Gastroesophageal sphincter (tissue), 4 donors: ENCODE measurements around the gene CENPT. TPM values are rescaled to one million over a fixed set of nuclear protein-coding genes. Genes with fewer than 3 reads are reported as not detected.

Source experiments
- ATAC-seq: fragments of 150-250 bp; one replicate; pipeline ENCODE4 v1.9.1; 2016; ENCODE audit warnings: mild to moderate bottlenecking, moderate library complexity
- H3K27ac ChIP-seq, 4 donors: fragments of 200-600 bp; sonication (generic) in 3 of 4; 1 replicate in 3 of 4; 2 replicates in 1 of 4; pipeline ENCODE4 v1.5.1; 2016 to 2019
- H3K27me3 ChIP-seq: fragments of 200-600 bp; sonication (generic); one replicate; pipeline ENCODE4 v1.5.1; 2019
- H3K36me3 ChIP-seq, 2 donors: fragments of 200-600 bp; sonication (generic); one replicate each; pipeline ENCODE4 v1.5.1; 2019; ENCODE audit warnings: control low read depth in 1 of 2
- H3K4me1 ChIP-seq, 3 donors: fragments of 200-600 bp; sonication (generic); 1 replicate in 2 of 3; 2 replicates in 1 of 3; pipeline ENCODE4 v1.5.1; 2016 to 2019; ENCODE audit warnings: control low read depth in 2 of 3
- H3K4me3 ChIP-seq, 2 donors: fragments of 200-600 bp; sonication (generic); one replicate each; pipeline ENCODE4 v1.5.1; 2019; ENCODE audit warnings: mild to moderate bottlenecking in 1 of 2, moderate library complexity in 1 of 2
- H3K9me3 ChIP-seq, 3 donors: fragments of 200-600 bp; sonication (generic); one replicate each; pipeline ENCODE4 v1.5.1; 2017 to 2019; ENCODE audit warnings: control low read depth in 2 of 3
- CTCF ChIP-seq, 4 experiments: fragments of 200-600 bp in 2 of 4; fragments of 450-650 bp in 2 of 4; sonication (generic) in 1 of 4; IDR thresholded peaks; one replicate each; pipeline ENCODE4 v1.5.1; 2017 to 2019; ENCODE audit warnings: antibody characterized with exemption in 4 of 4, mild to moderate bottlenecking in 2 of 4, moderate library complexity in 2 of 4
- EP300 ChIP-seq: sonication (generic); formaldehyde crosslinking; IDR thresholded peaks from one replicate; pipeline ENCODE4 v1.6.1; 2017; ENCODE audit warnings: antibody characterized with exemption, mild to moderate bottlenecking
- POLR2A ChIP-seq, 2 donors: fragments of 450-650 bp; IDR thresholded peaks; one replicate each; pipeline ENCODE4 v1.6.1; 2017; ENCODE audit warnings: antibody characterized with exemption in 2 of 2, mild to moderate bottlenecking in 2 of 2, moderate library complexity in 1 of 2
- POLR2AphosphoS5 ChIP-seq: sonication (generic); formaldehyde crosslinking; IDR thresholded peaks from one replicate; pipeline ENCODE4 v1.6.1; 2017; ENCODE audit warnings: antibody characterized with exemption
- WGBS, 2 donors: methylation state at CpG; one replicate each; pipeline ENCODE4 v1.1.5; 2018; ENCODE audit warnings: low coverage in 1 of 2; 5-methylcytosine and 5-hydroxymethylcytosine counted together
- total RNA-seq, 4 donors: library from RNA; depleted of rRNA; stranded (reverse); fragments of >200 nt; gene quantifications; one replicate each; pipeline ENCODE4 v1.1.0, GENCODE V29; 2016

CENPT gene
- total RNA-seq, 4 donors from 2014 or later = 15.4 to 44.2 (median 35.3) TPM

- Histone ChIP-seq H3K36me3 (peaks cover 0 to 70% of the 10 kb centered on the region in 2 donors), H3K27ac (no peak overlapping the region), H3K27me3 (no peaks in the 10 kb centered on the region), H3K4me1 (peaks cover 3 to 45% (median 22%) of the 10 kb centered on the region in 3 donors), H3K9me3 (no peaks in the 10 kb centered on the region), H3K4me3 (no peak overlapping the region)
- WGBS, 2 donors = no CpG with 5 or more reads among the region's 11 CpGs
- TF ChIP-seq CTCF (IDR thresholded peaks at IDR 0.05) = no peak
- TF ChIP-seq POLR2AphosphoS5 = no peak
- no peak for TF ChIP-seq POLR2A (IDR thresholded peaks at IDR 0.05)
- TF ChIP-seq EP300 = no peak
- ATAC-seq = no peak
Measured at GRCh38 chr16:67877064-67877463, 29.6 kb upstream of the CENPT start.

GRCh38 chr16:67874372-67874771 lies 26.9 kb upstream of the CENPT start:
- no peak for ATAC-seq
- H3K4me3 ChIP-seq = peak overlapping the region in 1 of 2 donors; percentile 99
- no peaks in the 10 kb centered on the region for H3K9me3 ChIP-seq
- 83% methylated on average over 1 of the region's 3 CpGs; no CpG with 5 or more reads in 1 of the 2 donors for WGBS, 2 donors
- H3K36me3 ChIP-seq = peaks cover 0 to 70% of the 10 kb centered on the region in 2 donors
- no peaks in the 10 kb centered on the region for H3K27me3 ChIP-seq
- H3K27ac ChIP-seq = no peak overlapping the region
- TF ChIP-seq POLR2A (IDR thresholded peaks at IDR 0.05) (no peak), EP300 (no peak), POLR2AphosphoS5 (no peak), CTCF (IDR thresholded peaks at IDR 0.05) (no peak)
- H3K4me1 ChIP-seq = peaks cover 3 to 46% (median 22%) of the 10 kb centered on the region in 3 donors

- H3K4me3 ChIP-seq = peak overlapping the region; percentile 65 to 99
- no peaks in the 10 kb centered on the region for H3K27me3 ChIP-seq
- TF ChIP-seq POLR2A (IDR thresholded peaks at IDR 0.05) = no peak
- TF ChIP-seq CTCF (IDR thresholded peaks at IDR 0.05) = no peak
- no peak for TF ChIP-seq POLR2AphosphoS5
- no peak for TF ChIP-seq EP300
- ATAC-seq = no peak
- peaks cover 3 to 46% (median 22%) of the 10 kb centered on the region in 3 donors for H3K4me1 ChIP-seq
- peak overlapping the region; percentile 41 to 89 (median 86) for H3K27ac ChIP-seq
- peaks cover 0 to 70% of the 10 kb centered on the region in 2 donors for H3K36me3 ChIP-seq
- 18 to 24% methylated on average over 9 of the region's 23 CpGs for WGBS, 2 donors
- H3K9me3 ChIP-seq = no peaks in the 10 kb centered on the region
Measured at GRCh38 chr16:67873435-67874370, 26.2 kb upstream of the CENPT start.

GRCh38 chr16:67872631-67873434 lies 25.3 kb upstream of the CENPT start, which contains the start of gene EDC4:
Gene EDC4 (plus strand): TSS chr16:67873052. CDS start chr16:67873262, 210 bp downstream.
- H3K9me3 ChIP-seq = no peaks in the 10 kb centered on the region
- H3K4me3 ChIP-seq = peak within 1 kb of the TSS; percentile 65 to 99
- peak; percentile 91 for ATAC-seq
- 20% methylated on average over 1 of the region's 72 CpGs; no CpG with 5 or more reads in 1 of the 2 donors for WGBS, 2 donors
- H3K27ac ChIP-seq = peak within 1 kb of the TSS; percentile 41 to 89 (median 86)
- peaks cover 0 to 70% of the 10 kb centered on the region in 2 donors for H3K36me3 ChIP-seq
- TF ChIP-seq EP300 (no peak), CTCF (IDR thresholded peaks at IDR 0.05) (peak in 1 of 4 experiments; percentile 22), POLR2A (IDR thresholded peaks at IDR 0.05) (peak; percentile 65 to 78), POLR2AphosphoS5 (peak; percentile 90)
- H3K4me1 ChIP-seq = peaks cover 3 to 46% (median 22%) of the 10 kb centered on the region in 3 donors
- H3K27me3 ChIP-seq = no peaks in the 10 kb centered on the region
